Measurements from ENCODE around the gene RBM19. TPM values are rescaled to one million over a fixed set of nuclear protein-coding genes. Genes with fewer than 3 reads are reported as not detected.

Gene RBM19
- total and polyA plus RNA-seq, 9 donors = 11.6 to 44.0 (median 33.9) TPM

DNA sequence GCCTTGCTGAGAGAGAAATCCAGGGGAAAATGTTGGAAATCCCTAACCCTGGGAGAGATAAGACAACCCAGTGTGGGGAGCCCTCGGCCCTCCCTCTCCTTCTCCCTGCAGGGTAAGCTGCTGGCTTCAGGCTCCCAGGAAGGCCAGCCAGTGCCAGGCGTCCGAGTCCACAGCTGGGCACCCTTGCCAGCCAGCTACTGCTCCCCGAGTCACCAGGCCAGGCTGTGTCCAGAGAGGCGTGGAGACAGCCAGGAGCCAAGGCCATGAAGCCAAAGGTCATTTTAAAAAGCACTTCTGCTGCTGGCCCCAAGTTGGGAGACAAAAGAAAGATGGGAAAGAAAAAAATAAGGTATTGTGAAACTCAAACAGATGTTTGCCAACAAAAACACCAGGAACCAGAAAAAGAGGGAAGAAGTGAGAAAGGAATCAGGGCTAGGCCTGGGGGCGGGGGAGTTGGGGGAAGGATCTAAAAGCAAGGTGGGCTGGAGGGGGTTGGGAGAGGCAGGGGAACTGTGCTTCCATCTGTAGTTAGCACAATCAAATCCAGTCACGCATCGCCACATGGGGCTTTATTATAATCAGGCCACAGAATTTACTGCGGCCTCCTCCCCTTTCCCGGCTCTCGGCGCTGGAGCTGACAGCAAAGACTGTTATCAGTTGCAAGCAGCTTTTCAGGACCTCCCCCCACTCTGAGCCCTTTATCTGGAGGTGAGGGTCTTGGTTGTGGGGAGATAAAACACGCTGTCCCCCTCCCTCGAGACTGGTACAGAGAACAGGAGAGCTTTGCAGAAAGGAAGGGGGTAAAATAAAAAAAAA is 33.5 kb downstream of the RBM19 start:
- H3K27me3 ChIP-seq = no peaks in the 10 kb centered on the region
- TF ChIP-seq CTCF (IDR thresholded peaks at IDR 0.05) = no peak

GRCh38 chr12:113931517-113931916 is 34.6 kb downstream of the RBM19 start:
- Histone ChIP-seq H3K4me3 (no peak overlapping the region), H3K27ac (peak overlapping the region in 1 of 2 donors; percentile 82), H3K36me3 (no peaks in the 10 kb centered on the region), H3K9me3 (no peaks in the 10 kb centered on the region), H3K4me1 (ENCODE audit: insufficient read depth) (peaks cover 12% of the 10 kb centered on the region), H3K27me3 (no peaks in the 10 kb centered on the region)
- TF ChIP-seq EP300 (IDR thresholded peaks at IDR 0.05) (no peak), POLR2A (IDR thresholded peaks at IDR 0.05) (no peak), CTCF (IDR thresholded peaks at IDR 0.05) (no peak)
- intact Hi-C loops (cut with DNase I) = no loop called here
- DNase-seq = no peak
- 95 to 98% (median 96%) methylated on average over 6 of the region's 6 CpGs for WGBS, 3 donors

More for the DNA sequence above, 33.5 kb downstream of the RBM19 start:
- H3K36me3 ChIP-seq = no peaks in the 10 kb centered on the region
- 19 to 25% (median 22%) methylated on average over 14 of the region's 14 CpGs for WGBS, 3 donors
- DNase-seq = peak; percentile 64 to 83 (median 70)
- intact Hi-C loops (cut with DNase I) = no loop called here
- H3K4me3 ChIP-seq = no peak overlapping the region
- no peaks in the 10 kb centered on the region for H3K9me3 ChIP-seq
- H3K27ac ChIP-seq = peak overlapping the region; percentile 49 to 82
- peaks cover 12% of the 10 kb centered on the region for H3K4me1 ChIP-seq (ENCODE audit: insufficient read depth)

DNA sequence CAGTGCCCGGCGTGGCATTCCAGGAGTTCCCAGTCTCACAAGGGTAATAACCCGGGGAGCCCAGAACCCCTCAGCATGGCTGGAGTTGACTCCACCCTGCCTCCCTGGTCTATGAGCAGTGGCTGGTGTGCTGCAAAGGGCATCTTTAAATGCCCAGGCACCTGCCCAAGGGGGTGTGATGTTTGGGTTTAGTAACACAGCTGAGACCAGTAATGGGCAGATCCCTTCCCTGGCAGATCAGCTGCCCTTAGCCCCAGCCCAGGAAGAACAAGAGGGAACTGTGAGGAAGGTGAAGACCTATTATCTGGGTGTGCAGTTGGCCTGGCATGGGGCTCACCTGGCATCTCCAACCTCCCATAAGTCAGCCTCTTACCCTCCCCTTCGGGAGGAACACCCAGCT is 35.9 kb downstream of the RBM19 start:
- TF ChIP-seq CTCF (IDR thresholded peaks at IDR 0.05) (no peak), POLR2A (IDR thresholded peaks at IDR 0.05) (no peak), EP300 (IDR thresholded peaks at IDR 0.05) (no peak)
- no peaks in the 10 kb centered on the region for H3K36me3 ChIP-seq
- no peak overlapping the region for H3K4me3 ChIP-seq
- H3K27ac ChIP-seq = peak overlapping the region in 1 of 2 donors; percentile 82
- no peaks in the 10 kb centered on the region for H3K27me3 ChIP-seq
- no peaks in the 10 kb centered on the region for H3K9me3 ChIP-seq
- DNase-seq = no peak
- intact Hi-C loops (cut with DNase I) = no loop called here
- peaks cover 12% of the 10 kb centered on the region for H3K4me1 ChIP-seq (ENCODE audit: insufficient read depth)
- WGBS, 3 donors = 85 to 97% (median 91%) methylated on average over 4 of the region's 4 CpGs

- no peaks in the 10 kb centered on the region for H3K9me3 ChIP-seq
- WGBS, 3 donors = 75 to 80% (median 77%) methylated on average over 5 of the region's 5 CpGs
- H3K4me3 ChIP-seq = no peak overlapping the region
- no peaks in the 10 kb centered on the region for H3K27me3 ChIP-seq
- H3K27ac ChIP-seq = no peak overlapping the region
- no peak for DNase-seq
- no peaks in the 10 kb centered on the region for H3K36me3 ChIP-seq
- intact Hi-C loops (cut with DNase I) = no loop called here
- no peak for TF ChIP-seq CTCF (IDR thresholded peaks at IDR 0.05)
- TF ChIP-seq EP300 (IDR thresholded peaks at IDR 0.05) = no peak
- TF ChIP-seq POLR2A (IDR thresholded peaks at IDR 0.05) = no peak
- H3K4me1 ChIP-seq (ENCODE audit: insufficient read depth) = peaks cover 12% of the 10 kb centered on the region
Observed at GRCh38 chr12:113929312-113929989, 36.7 kb downstream of the RBM19 start.
